ENCODE data around the gene CRYGD. TPM values are rescaled to one million over a fixed set of nuclear protein-coding genes. Genes with fewer than 3 reads are reported as not detected.

Gene CRYGD
- total and polyA plus RNA-seq, 2 experiments from 2014 or later, result 0.47 TPM; not detected in 1

DNA sequence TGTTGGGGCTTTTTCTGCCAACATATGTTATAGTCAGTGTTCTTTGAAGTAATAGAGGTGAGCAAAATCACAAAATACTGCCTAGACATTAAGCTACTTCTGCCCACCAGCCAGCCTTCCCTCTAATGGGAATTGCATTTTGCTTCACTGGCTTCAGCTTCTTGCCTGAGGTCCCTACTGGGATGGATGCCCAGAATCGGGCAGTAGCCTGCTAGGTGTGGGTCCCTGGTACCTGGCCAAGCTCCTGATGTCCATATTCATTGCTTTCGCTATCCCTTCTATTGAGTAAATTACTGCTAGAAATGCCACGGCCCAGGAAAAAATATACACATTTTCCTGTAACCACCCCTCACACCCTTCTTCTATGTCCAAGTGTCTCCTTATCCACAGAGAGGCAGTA, 27.0 kb downstream of the CRYGD start:
- Histone ChIP-seq H3K27me3 (no peaks in the 10 kb centered on the region), H3K4me1 (ENCODE audit: insufficient read depth) (peaks cover 6% of the 10 kb centered on the region), H3K27ac (no peak overlapping the region), H3K9me2 (replicated peaks; ENCODE audit: insufficient read depth) (no peaks in the 10 kb centered on the region), H2AFZ (no peak overlapping the region), H3K4me3 (no peak overlapping the region), H4K20me1 (ENCODE audit: insufficient read depth, poor library complexity, severe bottlenecking) (no peaks in the 10 kb centered on the region), H3K9me3 (ENCODE audit: low read depth) (no peaks in the 10 kb centered on the region), H3K36me3 (replicated peaks; ENCODE audit: insufficient read depth, low read depth) (no peaks in the 10 kb centered on the region), H3K79me2 (no peaks in the 10 kb centered on the region), H3K4me2 (no peak overlapping the region)
- WGBS (ENCODE audit: low lambda C conversion rate, missing lambda C conversion rate), result 86% methylated on average over 3 of the region's 3 CpGs
- TF ChIP-seq, protein P1, sequence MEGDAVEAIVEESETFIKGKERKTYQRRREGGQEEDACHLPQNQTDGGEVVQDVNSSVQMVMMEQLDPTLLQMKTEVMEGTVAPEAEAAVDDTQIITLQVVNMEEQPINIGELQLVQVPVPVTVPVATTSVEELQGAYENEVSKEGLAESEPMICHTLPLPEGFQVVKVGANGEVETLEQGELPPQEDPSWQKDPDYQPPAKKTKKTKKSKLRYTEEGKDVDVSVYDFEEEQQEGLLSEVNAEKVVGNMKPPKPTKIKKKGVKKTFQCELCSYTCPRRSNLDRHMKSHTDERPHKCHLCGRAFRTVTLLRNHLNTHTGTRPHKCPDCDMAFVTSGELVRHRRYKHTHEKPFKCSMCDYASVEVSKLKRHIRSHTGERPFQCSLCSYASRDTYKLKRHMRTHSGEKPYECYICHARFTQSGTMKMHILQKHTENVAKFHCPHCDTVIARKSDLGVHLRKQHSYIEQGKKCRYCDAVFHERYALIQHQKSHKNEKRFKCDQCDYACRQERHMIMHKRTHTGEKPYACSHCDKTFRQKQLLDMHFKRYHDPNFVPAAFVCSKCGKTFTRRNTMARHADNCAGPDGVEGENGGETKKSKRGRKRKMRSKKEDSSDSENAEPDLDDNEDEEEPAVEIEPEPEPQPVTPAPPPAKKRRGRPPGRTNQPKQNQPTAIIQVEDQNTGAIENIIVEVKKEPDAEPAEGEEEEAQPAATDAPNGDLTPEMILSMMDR (IDR thresholded peaks at IDR 0.05; ENCODE audit: poor library complexity), result no peak
- TF ChIP-seq EZH2 (IDR thresholded peaks at IDR 0.05; ENCODE audit: borderline replicate concordance) (no peak), EZH2phosphoT487 (IDR thresholded peaks at IDR 0.05; ENCODE audit: low read depth, severe bottlenecking, unreplicated experiment) (no peak)
- no peak for DNase-seq (ENCODE audit: low spot score)

DNA sequence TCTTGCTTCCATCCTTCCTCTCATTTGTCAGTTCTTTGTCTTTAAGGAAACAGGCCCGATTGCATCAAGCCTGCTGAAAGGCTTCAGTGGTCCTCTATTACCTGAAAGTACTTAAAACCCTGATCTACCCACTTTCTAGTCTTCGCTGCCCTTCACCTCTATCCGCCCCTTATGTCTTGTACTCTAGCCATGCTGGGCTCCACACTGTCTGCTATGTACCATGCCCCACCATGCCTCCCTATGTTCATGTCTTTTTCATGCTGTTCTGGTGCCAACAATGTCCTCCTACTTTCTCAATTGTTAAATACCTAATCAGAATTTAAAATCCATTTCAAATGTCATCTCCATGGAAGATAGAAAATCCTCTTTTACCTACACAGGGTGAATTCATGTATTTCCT, 28.2 kb downstream of the CRYGD start:
- 84% methylated on average over 3 of the region's 3 CpGs for WGBS (ENCODE audit: low lambda C conversion rate, missing lambda C conversion rate)
- H3K27me3 ChIP-seq, result no peaks in the 10 kb centered on the region
- H2AFZ ChIP-seq, result no peak overlapping the region

DNA sequence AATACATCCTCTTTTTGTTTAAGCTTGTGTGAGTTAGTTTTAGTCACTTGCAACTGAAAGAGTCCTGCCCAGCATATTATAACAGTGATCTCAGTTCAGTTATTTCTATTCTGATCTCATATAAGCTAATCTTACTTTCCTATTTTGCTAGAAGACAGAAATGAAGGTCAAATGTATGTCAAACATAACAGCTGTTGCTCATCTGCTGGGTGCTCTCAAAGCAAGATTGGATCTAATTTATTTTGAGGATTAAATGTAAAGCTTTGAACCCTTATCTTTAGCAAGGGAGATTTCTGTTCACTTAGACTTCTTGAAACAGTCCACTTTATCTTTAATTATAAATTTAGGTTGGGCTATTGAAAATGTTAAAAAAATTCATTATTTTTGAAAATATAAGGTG, 31.2 kb downstream of the CRYGD start:
- Histone ChIP-seq H3K4me3 (no peak overlapping the region), H3K9me3 (ENCODE audit: low read depth) (no peaks in the 10 kb centered on the region), H3K27me3 (no peaks in the 10 kb centered on the region), H3K27ac (no peak overlapping the region), H3K36me3 (replicated peaks; ENCODE audit: insufficient read depth, low read depth) (no peaks in the 10 kb centered on the region), H3K4me1 (ENCODE audit: insufficient read depth) (peaks cover 10% of the 10 kb centered on the region), H3K9me2 (replicated peaks; ENCODE audit: insufficient read depth) (no peaks in the 10 kb centered on the region), H2AFZ (no peak overlapping the region), H3K4me2 (no peak overlapping the region), H3K79me2 (no peaks in the 10 kb centered on the region), H4K20me1 (ENCODE audit: insufficient read depth, poor library complexity, severe bottlenecking) (no peaks in the 10 kb centered on the region)
- TF ChIP-seq EZH2 (IDR thresholded peaks at IDR 0.05; ENCODE audit: borderline replicate concordance) (no peak), EZH2phosphoT487 (IDR thresholded peaks at IDR 0.05; ENCODE audit: low read depth, severe bottlenecking, unreplicated experiment) (no peak)
- TF ChIP-seq, protein P1 (IDR thresholded peaks at IDR 0.05; ENCODE audit: poor library complexity), result no peak
- no peak for DNase-seq (ENCODE audit: low spot score)

More for the DNA sequence above, 28.2 kb downstream of the CRYGD start:
- H3K4me1 ChIP-seq (ENCODE audit: insufficient read depth), result peaks cover 10% of the 10 kb centered on the region
- no peak overlapping the region for H3K27ac ChIP-seq
- H3K4me2 ChIP-seq, result no peak overlapping the region
- no peak for TF ChIP-seq EZH2phosphoT487 (IDR thresholded peaks at IDR 0.05; ENCODE audit: low read depth, severe bottlenecking, unreplicated experiment)
- TF ChIP-seq EZH2 (IDR thresholded peaks at IDR 0.05; ENCODE audit: borderline replicate concordance), result no peak
- TF ChIP-seq, protein P1 (IDR thresholded peaks at IDR 0.05; ENCODE audit: poor library complexity), result no peak
- H3K79me2 ChIP-seq, result no peaks in the 10 kb centered on the region
- no peak for DNase-seq (ENCODE audit: low spot score)
- no peak overlapping the region for H3K4me3 ChIP-seq
- H4K20me1 ChIP-seq (ENCODE audit: insufficient read depth, poor library complexity, severe bottlenecking), result no peaks in the 10 kb centered on the region
- no peaks in the 10 kb centered on the region for H3K9me2 ChIP-seq (replicated peaks; ENCODE audit: insufficient read depth)
- H3K9me3 ChIP-seq (ENCODE audit: low read depth), result no peaks in the 10 kb centered on the region
- H3K36me3 ChIP-seq (replicated peaks; ENCODE audit: insufficient read depth, low read depth), result no peaks in the 10 kb centered on the region
